ENCODE data around the gene MIEF2. TPM values are rescaled to one million over a fixed set of nuclear protein-coding genes. Genes with fewer than 3 reads are reported as not detected.

Gene MIEF2
- total and polyA plus RNA-seq, 2 donors (not counting 1 experiment from before 2014, with no cell fraction given) = 13.3 to 18.7 TPM

- Histone ChIP-seq H4K20me1 (ENCODE audit: control insufficient read depth, insufficient read depth, low read length, poor library complexity, severe bottlenecking) (peaks cover 17% of the 10 kb centered on the region), H3K79me2 (ENCODE audit: control insufficient read depth, insufficient read depth, low read length) (peaks cover 45% of the 10 kb centered on the region), H3K9me3 (ENCODE audit: control extremely low read depth in 1 of 3, control insufficient read depth in 2 of 3, insufficient read depth in 1 of 3, low read length in 2 of 3) (no peaks in the 10 kb centered on the region), H3K4me3 (ENCODE audit: control extremely low read depth in 1 of 5, extremely low read depth in 1 of 5, insufficient read depth in 1 of 5, low read depth in 2 of 5, low read length in 4 of 5) (peak overlapping the region in 2 of 5 experiments; percentile 75 to 88), H3K27me3 (replicated peaks in 1 of 4; ENCODE audit: control extremely low read depth in 1 of 4, control insufficient read depth in 3 of 4, insufficient read depth in 4 of 4, low read length in 3 of 4) (no peaks in the 10 kb centered on the region), H3K27ac (ENCODE audit: low read length in 2 of 2) (peak overlapping the region in 1 of 2 donors; percentile 84), H3K36me3 (replicated peaks in 1 of 2; ENCODE audit: control extremely low read depth in 1 of 2, control insufficient read depth in 1 of 2, extremely low read depth in 1 of 2, insufficient read depth in 2 of 2, low read length in 1 of 2) (peaks cover 0 to 29% of the 10 kb centered on the region in 2 experiments), H3K9ac (ENCODE audit: low read length) (peak overlapping the region; percentile 75), H3K4me2 (replicated peaks; ENCODE audit: low read depth, low read length, poor library complexity, severe bottlenecking) (peak overlapping the region; percentile 83), H3K4me1 (ENCODE audit: control insufficient read depth in 2 of 2, insufficient read depth in 2 of 2, low read length in 2 of 2) (peaks cover 28 to 41% of the 10 kb centered on the region in 2 donors), H2AFZ (ENCODE audit: insufficient read depth, low read depth, low read length, poor library complexity, severe bottlenecking) (no peak overlapping the region)
- intact Hi-C loops (cut with micrococcal nuclease) = no loop called here
- ATAC-seq (ENCODE audit: low read depth) (no peak), DNase-seq (no peak)
- Mint-ChIP-seq H3K4me1 (peaks cover 24% of the 10 kb centered on the region), H3K4me3 (peak overlapping the region; percentile 86), H3K27ac (peak overlapping the region; percentile 56), H3K27me3 (no peaks in the 10 kb centered on the region), H3K9me3 (ENCODE audit: insufficient read depth) (no peaks in the 10 kb centered on the region)
- 96% methylated on average over 3 of the region's 3 CpGs for WGBS (ENCODE audit: insufficient coverage)
- ChIA-PET CTCF (interaction anchor here (1.2 kb wide), 1 partner anchor 14 kb away, joined by 6 read pairs; no protein-coding TSS in a partner anchor), POLR2A (interaction anchor here (0.6 kb wide), 1 partner anchor 104 kb away, joined by 5 read pairs; no protein-coding TSS in a partner anchor)
- TF ChIP-seq EZH2 (IDR thresholded peaks at IDR 0.05; ENCODE audit: borderline replicate concordance, insufficient read depth, low read depth, low read length, poor library complexity, severe bottlenecking) = no peak
- no peak for TF ChIP-seq CTCF (IDR thresholded peaks at IDR 0.05)
Measured at GRCh38 chr17:18261659-18262058, 1.2 kb downstream of the MIEF2 start.

GRCh38 chr17:18262111-18262510, 1.6 kb downstream of the MIEF2 start:
- POLR2A ChIA-PET = no interaction called here
- CTCF ChIA-PET = no interaction called here
- H3K9ac ChIP-seq (ENCODE audit: low read length) = no peak overlapping the region

More at GRCh38 chr17:18262111-18262510, 1.6 kb downstream of the MIEF2 start:
- no peaks in the 10 kb centered on the region for H3K9me3 ChIP-seq (ENCODE audit: control extremely low read depth in 1 of 3, control insufficient read depth in 2 of 3, insufficient read depth in 1 of 3, low read length in 2 of 3)
- 100% methylated on average over 2 of the region's 2 CpGs for WGBS (ENCODE audit: insufficient coverage)
- Mint-ChIP-seq H3K27ac (no peak overlapping the region), H3K4me3 (peak overlapping the region; percentile 86), H3K4me1 (peaks cover 21% of the 10 kb centered on the region), H3K9me3 (ENCODE audit: insufficient read depth) (no peaks in the 10 kb centered on the region), H3K27me3 (no peaks in the 10 kb centered on the region)
- H3K79me2 ChIP-seq (ENCODE audit: control insufficient read depth, insufficient read depth, low read length) = peaks cover 41% of the 10 kb centered on the region
- no peak overlapping the region for H3K27ac ChIP-seq (ENCODE audit: low read length in 2 of 2)
- peak overlapping the region; percentile 83 for H3K4me2 ChIP-seq (replicated peaks; ENCODE audit: low read depth, low read length, poor library complexity, severe bottlenecking)
- peaks cover 0 to 26% of the 10 kb centered on the region in 2 experiments for H3K36me3 ChIP-seq (replicated peaks in 1 of 2; ENCODE audit: control extremely low read depth in 1 of 2, control insufficient read depth in 1 of 2, extremely low read depth in 1 of 2, insufficient read depth in 2 of 2, low read length in 1 of 2)
- no peak overlapping the region for H3K4me3 ChIP-seq (ENCODE audit: control extremely low read depth in 1 of 5, extremely low read depth in 1 of 5, insufficient read depth in 1 of 5, low read depth in 2 of 5, low read length in 4 of 5)
- TF ChIP-seq EZH2 (IDR thresholded peaks at IDR 0.05; ENCODE audit: borderline replicate concordance, insufficient read depth, low read depth, low read length, poor library complexity, severe bottlenecking) = no peak
- TF ChIP-seq CTCF (IDR thresholded peaks at IDR 0.05) = no peak
- intact Hi-C loops (cut with micrococcal nuclease) = no loop called here
- H4K20me1 ChIP-seq (ENCODE audit: control insufficient read depth, insufficient read depth, low read length, poor library complexity, severe bottlenecking) = peaks cover 12% of the 10 kb centered on the region
- ATAC-seq (ENCODE audit: low read depth) (no peak), DNase-seq (no peak)
- no peaks in the 10 kb centered on the region for H3K27me3 ChIP-seq (replicated peaks in 1 of 4; ENCODE audit: control extremely low read depth in 1 of 4, control insufficient read depth in 3 of 4, insufficient read depth in 4 of 4, low read length in 3 of 4)
- peaks cover 23 to 36% of the 10 kb centered on the region in 2 donors for H3K4me1 ChIP-seq (ENCODE audit: control insufficient read depth in 2 of 2, insufficient read depth in 2 of 2, low read length in 2 of 2)
- no peak overlapping the region for H2AFZ ChIP-seq (ENCODE audit: insufficient read depth, low read depth, low read length, poor library complexity, severe bottlenecking)

All from B cell (primary cell).